NCI-H187 (cell line): ENCODE results near the gene LYAR.

Experiments used
- DNase-seq, 2 experiments: peaks; one replicate each; lab custom pipeline; 2025; lab: John Stamatoyannopoulos, UW

The LYAR gene

GRCh38 chr4:4289941-4290850, at the start of gene LYAR, which contains the start of gene ZBTB49:
Gene LYAR (minus strand): TSS chr4:4290154. CDS start chr4:4283742, 6,412 bp downstream.
Gene ZBTB49 (plus strand): TSS chr4:4290251. CDS start chr4:4299946, 9,695 bp downstream.
- DNase-seq = peak; percentile 82 to 93

GRCh38 chr4:4339504-4340085, 49.6 kb upstream of the LYAR start:
- DNase-seq = no peak

GRCh38 chr4:4338210-4339001, 48.5 kb upstream of the LYAR start:
- DNase-seq = no peak

GRCh38 chr4:4334798-4335520, 45.0 kb upstream of the LYAR start:
- DNase-seq = peak; percentile 34 to 35

GRCh38 chr4:4333265-4333706, 43.3 kb upstream of the LYAR start:
- no peak for DNase-seq

- no peak for DNase-seq
These were observed 42.6 kb upstream of the LYAR start for GRCh38 chr4:4332529-4332928.

GRCh38 chr4:4330794-4331193, 40.8 kb upstream of the LYAR start:
- no peak for DNase-seq

GRCh38 chr4:4329496-4329895, 39.5 kb upstream of the LYAR start:
- no peak for DNase-seq

GRCh38 chr4:4328840-4329239, 38.9 kb upstream of the LYAR start:
- no peak for DNase-seq

- DNase-seq = no peak
These were observed 38.3 kb upstream of the LYAR start for GRCh38 chr4:4328206-4328605.

GRCh38 chr4:4327652-4328121, 37.7 kb upstream of the LYAR start:
- no peak for DNase-seq

- no peak for DNase-seq
These were observed 36.2 kb upstream of the LYAR start for GRCh38 chr4:4326166-4326565.

- no peak for DNase-seq
These were observed 35.4 kb upstream of the LYAR start for GRCh38 chr4:4325321-4325720.

- DNase-seq = no peak
These were observed 34.0 kb upstream of the LYAR start for GRCh38 chr4:4323705-4324534.

GRCh38 chr4:4321951-4322688, 32.2 kb upstream of the LYAR start:
- no peak for DNase-seq

GRCh38 chr4:4320951-4321714, 31.2 kb upstream of the LYAR start:
- DNase-seq = no peak

GRCh38 chr4:4320528-4320927, 30.6 kb upstream of the LYAR start:
- DNase-seq = no peak

- DNase-seq = no peak
These were observed 27.7 kb upstream of the LYAR start for GRCh38 chr4:4317496-4318232.

GRCh38 chr4:4316150-4316495, 26.2 kb upstream of the LYAR start:
- DNase-seq = no peak
